Body of pancreas (tissue), 4 donors: ENCODE measurements around the gene PRSS53.

Source experiments
- POLR2A ChIP-seq, 3 donors: fragments of 450-650 bp; IDR thresholded peaks; one replicate each; pipeline ENCODE4 v1.6.1; 2016; ENCODE audit warnings: antibody characterized with exemption in 3 of 3, mild to moderate bottlenecking in 2 of 3
- TF ChIP-seq, protein P1 (sequence below), 7 experiments: fragments of 450-650 bp in 4 of 7; fragments of 200-600 bp in 3 of 7; sonication (generic) in 3 of 7; IDR thresholded peaks; one replicate each; pipeline ENCODE4 v1.5.1; 2016 to 2019; ENCODE audit warnings: antibody characterized with exemption in 7 of 7

DNA sequence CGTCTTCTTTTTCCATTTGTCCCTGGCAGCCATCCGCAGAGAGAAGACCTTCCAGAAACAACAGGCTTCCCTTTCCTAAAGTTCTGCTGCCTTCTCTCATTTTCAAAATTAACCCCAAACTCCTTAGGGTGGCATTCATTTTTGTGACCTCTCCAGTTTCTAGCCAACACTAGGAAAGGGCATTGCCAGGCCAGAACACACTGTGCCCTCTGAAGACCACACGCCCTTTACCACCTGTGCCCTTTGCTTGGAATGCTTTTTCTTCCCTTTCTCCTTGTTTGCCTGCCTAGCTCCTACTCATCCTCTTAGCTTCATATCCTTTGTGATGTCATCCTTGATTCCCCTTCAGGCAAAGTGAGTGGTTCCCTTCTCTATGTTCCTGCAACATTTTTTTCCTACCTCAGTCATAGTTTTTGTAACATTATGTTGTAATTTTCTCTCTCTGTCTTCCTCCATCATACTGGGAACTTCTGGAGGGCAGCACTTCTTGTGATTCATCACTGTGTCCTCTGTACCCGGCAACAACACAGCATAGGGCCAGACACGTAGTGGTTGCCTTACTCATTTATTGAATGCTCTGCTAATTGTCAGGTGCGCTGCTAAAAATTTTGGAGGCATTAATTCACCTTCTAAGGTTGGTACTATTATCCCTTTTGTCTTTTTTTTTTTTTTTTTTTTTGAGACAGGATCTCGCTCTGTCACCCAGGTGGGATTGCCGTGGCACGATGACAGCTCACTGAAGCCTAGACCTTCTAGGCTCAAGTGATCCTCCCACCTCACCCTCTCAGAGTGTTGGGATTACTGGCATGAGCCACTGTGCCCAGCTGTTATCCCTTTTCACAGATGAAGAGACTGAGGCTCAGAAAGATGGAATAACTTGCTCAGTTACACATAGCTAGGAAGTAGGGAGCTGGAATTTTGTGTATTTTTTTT is 29.7 kb upstream of the PRSS53 start:
- TF ChIP-seq, protein P1, sequence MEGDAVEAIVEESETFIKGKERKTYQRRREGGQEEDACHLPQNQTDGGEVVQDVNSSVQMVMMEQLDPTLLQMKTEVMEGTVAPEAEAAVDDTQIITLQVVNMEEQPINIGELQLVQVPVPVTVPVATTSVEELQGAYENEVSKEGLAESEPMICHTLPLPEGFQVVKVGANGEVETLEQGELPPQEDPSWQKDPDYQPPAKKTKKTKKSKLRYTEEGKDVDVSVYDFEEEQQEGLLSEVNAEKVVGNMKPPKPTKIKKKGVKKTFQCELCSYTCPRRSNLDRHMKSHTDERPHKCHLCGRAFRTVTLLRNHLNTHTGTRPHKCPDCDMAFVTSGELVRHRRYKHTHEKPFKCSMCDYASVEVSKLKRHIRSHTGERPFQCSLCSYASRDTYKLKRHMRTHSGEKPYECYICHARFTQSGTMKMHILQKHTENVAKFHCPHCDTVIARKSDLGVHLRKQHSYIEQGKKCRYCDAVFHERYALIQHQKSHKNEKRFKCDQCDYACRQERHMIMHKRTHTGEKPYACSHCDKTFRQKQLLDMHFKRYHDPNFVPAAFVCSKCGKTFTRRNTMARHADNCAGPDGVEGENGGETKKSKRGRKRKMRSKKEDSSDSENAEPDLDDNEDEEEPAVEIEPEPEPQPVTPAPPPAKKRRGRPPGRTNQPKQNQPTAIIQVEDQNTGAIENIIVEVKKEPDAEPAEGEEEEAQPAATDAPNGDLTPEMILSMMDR (IDR thresholded peaks at IDR 0.05), result no peak
- no peak for TF ChIP-seq POLR2A (IDR thresholded peaks at IDR 0.05)
